B cell (primary cell): ENCODE results near the gene ADCY1. TPM values are rescaled to one million over a fixed set of nuclear protein-coding genes. Genes with fewer than 3 reads are reported as not detected.

Experiments
- ATAC-seq: fragments of 200-7000 bp; cut with Tn5 transposase; one replicate; pipeline ENCODE4 v1.10.0; 2021; ENCODE audit warnings: low read depth, mild to moderate bottlenecking, moderate number of reproducible peaks, moderate library complexity
- CTCF ChIA-PET: fragments of 350-600 bp; sonication (Branson Sonifier 250); formaldehyde crosslinking; loops from one replicate; lab custom pipeline; 2021; ENCODE audit warnings: antibody characterized with exemption, inconsistent platforms; lab: Charles Lee
- POLR2A ChIA-PET: fragments of 350-600 bp; sonication (Branson Sonifier 250); formaldehyde crosslinking; loops from one replicate; lab custom pipeline; 2021; ENCODE audit warnings: antibody characterized with exemption; lab: Charles Lee
- DNase-seq: peaks from one replicate; pipeline ENCODE4 v3.0.0; 2013
- H2AFZ ChIP-seq: 2 replicates; pipeline ENCODE4 v1.6.1; 2012; ENCODE audit warnings: mild to moderate bottlenecking, low read depth, low read length; ENCODE audit not compliant: insufficient read depth, poor library complexity, severe bottlenecking
- H3K27ac ChIP-seq, 2 donors: 1 replicate in 1 of 2; 2 replicates in 1 of 2; pipeline ENCODE4 v1.5.1; 2012 to 2013; ENCODE audit warnings: low read length in 2 of 2, mild to moderate bottlenecking in 2 of 2, moderate library complexity in 1 of 2
- H3K27me3 ChIP-seq, 4 experiments: fragments of 200-600 bp in 1 of 4; sonication (generic) in 1 of 4; replicated peaks in 1 of 4; 1 replicate in 2 of 4; 2 replicates in 2 of 4; pipeline versions ENCODE4 v1.6.1 to v1.7.0; 2013 to 2016; ENCODE audit warnings: low read length in 3 of 4, mild to moderate bottlenecking in 2 of 4, mixed read lengths in 1 of 4, moderate library complexity in 1 of 4; ENCODE audit not compliant: insufficient read depth in 4 of 4, control insufficient read depth in 3 of 4; ENCODE audit errors: control extremely low read depth in 1 of 4
- H3K36me3 ChIP-seq, 2 experiments: replicated peaks in 1 of 2; 1 replicate in 1 of 2; 2 replicates in 1 of 2; pipeline versions ENCODE4 v1.6.1 to v1.7.1; 2013; ENCODE audit warnings: low read length in 1 of 2; ENCODE audit not compliant: insufficient read depth in 2 of 2, control insufficient read depth in 1 of 2; ENCODE audit errors: control extremely low read depth in 1 of 2, extremely low read depth in 1 of 2
- H3K4me1 ChIP-seq, 2 donors: fragments of 200-600 bp in 1 of 2; sonication (generic) in 1 of 2; 1 replicate in 1 of 2; 2 replicates in 1 of 2; pipeline versions ENCODE4 v1.5.1 to v1.6.1; 2013 to 2017; ENCODE audit warnings: low read length in 2 of 2; ENCODE audit not compliant: control insufficient read depth in 2 of 2, insufficient read depth in 2 of 2
- H3K4me2 ChIP-seq: replicated peaks from 2 replicates; pipeline ENCODE3; 2012; ENCODE audit warnings: mild to moderate bottlenecking, low read depth, low read length; ENCODE audit not compliant: poor library complexity, severe bottlenecking
- H3K4me3 ChIP-seq, 5 experiments: fragments of 200-600 bp in 1 of 5; sonication (generic) in 1 of 5; 1 replicate in 3 of 5; 2 replicates in 2 of 5; pipeline versions ENCODE4 v1.5.1 to v1.7.0; 2011 to 2016; ENCODE audit warnings: low read length in 4 of 5, mild to moderate bottlenecking in 4 of 5, low read depth in 2 of 5, control low read depth in 1 of 5, moderate library complexity in 1 of 5; ENCODE audit not compliant: insufficient read depth in 1 of 5; ENCODE audit errors: control extremely low read depth in 1 of 5, extremely low read depth in 1 of 5
- H3K79me2 ChIP-seq: fragments of 200-600 bp; sonication (generic); one replicate; pipeline ENCODE4 v1.6.0; 2016; ENCODE audit warnings: low read length; ENCODE audit not compliant: control insufficient read depth, insufficient read depth
- H3K9ac ChIP-seq: fragments of 200-600 bp; sonication (generic); 2 replicates; pipeline ENCODE4 v1.6.1; 2017; ENCODE audit warnings: mild to moderate bottlenecking, low read length, moderate library complexity
- H3K9me3 ChIP-seq, 3 donors: one replicate each; pipeline versions ENCODE4 v1.6.1 to v1.7.1; 2013; ENCODE audit warnings: low read length in 2 of 3; ENCODE audit not compliant: control insufficient read depth in 2 of 3, insufficient read depth in 1 of 3; ENCODE audit errors: control extremely low read depth in 1 of 3
- H4K20me1 ChIP-seq: 2 replicates; pipeline ENCODE4 v1.6.0; 2012; ENCODE audit warnings: mild to moderate bottlenecking, low read length; ENCODE audit not compliant: insufficient read depth, control insufficient read depth, poor library complexity, severe bottlenecking
- H3K27ac Mint-ChIP-seq: one replicate; pipeline ENCODE4 v1.8.0; 2021; ENCODE audit warnings: mixed read lengths
- H3K27me3 Mint-ChIP-seq: one replicate; pipeline ENCODE4 v1.8.0; 2021; ENCODE audit warnings: mixed read lengths
- H3K4me1 Mint-ChIP-seq: one replicate; pipeline ENCODE4 v1.8.0; 2021; ENCODE audit warnings: mixed read lengths
- H3K4me3 Mint-ChIP-seq: one replicate; pipeline ENCODE4 v1.8.0; 2021; ENCODE audit warnings: mixed read lengths
- H3K9me3 Mint-ChIP-seq: one replicate; pipeline ENCODE4 v1.8.0; 2022; ENCODE audit warnings: mixed read lengths; ENCODE audit not compliant: insufficient read depth
- CTCF ChIP-seq: fragments of 200-600 bp; IDR thresholded peaks from one replicate; pipeline ENCODE4 v1.8.0; 2022; ENCODE audit warnings: antibody characterized with exemption, mild to moderate bottlenecking
- EZH2 ChIP-seq: IDR thresholded peaks from 2 replicates; pipeline ENCODE4 v1.6.1; 2012; ENCODE audit warnings: borderline replicate concordance, low read depth, mild to moderate bottlenecking, moderate library complexity, low read length; ENCODE audit not compliant: insufficient read depth, poor library complexity, severe bottlenecking
- whole genome bisulfite sequencing: methylation state at CpG from one replicate; pipeline ENCODE4 v1.1.5; 2013; ENCODE audit warnings: missing lambda C conversion rate; ENCODE audit not compliant: insufficient coverage; 5-methylcytosine and 5-hydroxymethylcytosine counted together
- intact Hi-C: fragments of 100-400 bp; cut with micrococcal nuclease; formaldehyde crosslinking; loops from one replicate; pipeline ENCODE4 v1.10.0; 2022
- polyA plus RNA-seq: library from polyadenylated mRNA; depleted of rRNA; stranded (reverse); fragments of >200 nt; gene quantifications from 2 replicates; pipeline ENCODE4 v1.2.3, GENCODE V29; 2012
- total RNA-seq, 2 donors: library from RNA; stranded (reverse); fragments of 120-200 nt in 1 of 2; gene quantifications; 1 replicate in 1 of 2; 2 replicates in 1 of 2; pipeline versions ENCODE4 v1.2.3 to v1.2.4, GENCODE V29; 2013 to 2022

ADCY1 gene
- total and polyA plus RNA-seq, 2 donors (not counting 1 experiment from before 2014, with no cell fraction given): 0.05 to 0.12 TPM

GRCh38 chr7:45601816-45602540, 27.8 kb downstream of the ADCY1 start:
- ChIA-PET CTCF (no interaction called here), POLR2A (no interaction called here)
- H3K27ac ChIP-seq: no peak overlapping the region
- H4K20me1 ChIP-seq: no peaks in the 10 kb centered on the region
- H3K9me3 ChIP-seq: no peaks in the 10 kb centered on the region
- no peak overlapping the region for H3K4me2 ChIP-seq
- Mint-ChIP-seq H3K4me1 (no peaks in the 10 kb centered on the region), H3K4me3 (no peak overlapping the region), H3K27me3 (peaks cover 3% of the 10 kb centered on the region), H3K9me3 (no peaks in the 10 kb centered on the region), H3K27ac (no peak overlapping the region)
- H2AFZ ChIP-seq: no peak overlapping the region
- H3K27me3 ChIP-seq: no peaks in the 10 kb centered on the region
- H3K4me3 ChIP-seq: no peak overlapping the region
- H3K9ac ChIP-seq: no peak overlapping the region
- intact Hi-C loops: no loop called here
- 86% methylated on average over 6 of the region's 6 CpGs for WGBS
- ATAC-seq (no peak), DNase-seq (no peak)
- no peaks in the 10 kb centered on the region for H3K79me2 ChIP-seq
- TF ChIP-seq EZH2 (no peak), CTCF (no peak)
- H3K4me1 ChIP-seq: no peaks in the 10 kb centered on the region
- H3K36me3 ChIP-seq: no peaks in the 10 kb centered on the region

GRCh38 chr7:45606050-45606449, 31.9 kb downstream of the ADCY1 start:
- POLR2A ChIA-PET: no interaction called here
- H3K4me3 ChIP-seq: no peak overlapping the region
- no peak overlapping the region for H2AFZ ChIP-seq
- H4K20me1 ChIP-seq: no peaks in the 10 kb centered on the region
- no peaks in the 10 kb centered on the region for H3K79me2 ChIP-seq
- no peaks in the 10 kb centered on the region for H3K4me1 Mint-ChIP-seq
- CTCF ChIA-PET: no interaction called here
- H3K4me2 ChIP-seq: no peak overlapping the region
- peaks cover 2% of the 10 kb centered on the region for H3K9me3 Mint-ChIP-seq
- intact Hi-C loops: no loop called here
- peaks cover 5% of the 10 kb centered on the region for H3K27me3 Mint-ChIP-seq
- TF ChIP-seq CTCF (no peak), EZH2 (no peak)
- DNase-seq: no peak
- peaks cover 0 to 26% (median 0%) of the 10 kb centered on the region in 3 donors for H3K9me3 ChIP-seq
- no peaks in the 10 kb centered on the region for H3K4me1 ChIP-seq
- no peak overlapping the region for H3K27ac Mint-ChIP-seq
- no peak overlapping the region for H3K9ac ChIP-seq
- WGBS: 90% methylated on average over 1 of the region's 1 CpG
- H3K4me3 Mint-ChIP-seq: no peak overlapping the region
- peaks cover 0 to 4% (median 2%) of the 10 kb centered on the region in 4 experiments for H3K27me3 ChIP-seq
- no peak for ATAC-seq
- no peak overlapping the region for H3K27ac ChIP-seq
- no peaks in the 10 kb centered on the region for H3K36me3 ChIP-seq
